ENCODE measurements around the gene RALGAPA2.

Gene RALGAPA2

GRCh38 chr20:20712474-20713243 is at the start of gene RALGAPA2:
RALGAPA2 (minus strand) TSS chr20:20712644; CDS start chr20:20712480, 164 bp downstream.
- peak; percentile 100 for DNase-seq

- DNase-seq = no peak
Observed at GRCh38 chr20:20761301-20761700, 48.9 kb upstream of the RALGAPA2 start.

GRCh38 chr20:20759132-20759531 is 46.7 kb upstream of the RALGAPA2 start:
- no peak for DNase-seq

- DNase-seq = no peak
Observed at GRCh38 chr20:20755674-20756319, 43.4 kb upstream of the RALGAPA2 start.

- DNase-seq = no peak
Observed at GRCh38 chr20:20755231-20755630, 42.8 kb upstream of the RALGAPA2 start.

GRCh38 chr20:20754714-20755113 is 42.3 kb upstream of the RALGAPA2 start:
- DNase-seq = no peak

GRCh38 chr20:20752712-20753111 is 40.3 kb upstream of the RALGAPA2 start:
- no peak for DNase-seq

GRCh38 chr20:20747298-20747697 is 34.9 kb upstream of the RALGAPA2 start:
- no peak for DNase-seq

- DNase-seq = no peak
Observed at GRCh38 chr20:20744170-20744725, 31.8 kb upstream of the RALGAPA2 start.

- DNase-seq = no peak
Observed at GRCh38 chr20:20743511-20744169, 31.2 kb upstream of the RALGAPA2 start.

- no peak for DNase-seq
Observed at GRCh38 chr20:20741087-20742045, 28.9 kb upstream of the RALGAPA2 start.

- no peak for DNase-seq
Observed at GRCh38 chr20:20740541-20740940, 28.1 kb upstream of the RALGAPA2 start.

GRCh38 chr20:20737158-20737557 is 24.7 kb upstream of the RALGAPA2 start:
- no peak for DNase-seq

- no peak for DNase-seq
Observed at GRCh38 chr20:20736303-20736702, 23.9 kb upstream of the RALGAPA2 start.

GRCh38 chr20:20734475-20734948 is 22.1 kb upstream of the RALGAPA2 start:
- no peak for DNase-seq

GRCh38 chr20:20733943-20734342 is 21.5 kb upstream of the RALGAPA2 start:
- no peak for DNase-seq

GRCh38 chr20:20732641-20733040 is 20.2 kb upstream of the RALGAPA2 start:
- no peak for DNase-seq

- no peak for DNase-seq
Observed at GRCh38 chr20:20731945-20732296, 19.5 kb upstream of the RALGAPA2 start.

GRCh38 chr20:20731000-20731944 is 18.8 kb upstream of the RALGAPA2 start:
- no peak for DNase-seq

- DNase-seq = no peak
Observed at GRCh38 chr20:20729563-20729962, 17.1 kb upstream of the RALGAPA2 start.

GRCh38 chr20:20721489-20721888 is 9.0 kb upstream of the RALGAPA2 start:
- DNase-seq = no peak

Measured in NK-92 treated with Interleukin-12 subunit alpha and Interleukin-12 subunit beta, amount 100 ng/mL, for 24 hours (cell line).